H1 (cell line): ENCODE measurements around the gene C5AR2. TPM values are rescaled to one million over a fixed set of nuclear protein-coding genes. Genes with fewer than 3 reads are reported as not detected.

Experiments used
- CTCF ChIA-PET: fragments of 300-600 bp; sonication (Branson Sonifier 250); formaldehyde crosslinking; loops from one replicate; lab custom pipeline; 2021; ENCODE audit not compliant: partially characterized antibody; lab: Charles Lee
- POLR2A ChIA-PET: fragments of 300-600 bp; sonication (Branson Sonifier 250); formaldehyde crosslinking; loops from one replicate; lab custom pipeline; 2021; ENCODE audit warnings: inconsistent platforms; ENCODE audit not compliant: partially characterized antibody; lab: Charles Lee
- DNase-seq, 2 experiments: peaks; one replicate each; pipeline versions ENCODE4 v3.0.0 to v3.0.0-alpha.2; 2010 to 2022; ENCODE audit warnings: low spot score in 2 of 2, low read depth in 1 of 2, mixed read lengths in 1 of 2
- FAIRE-seq: peaks from 2 replicates; lab custom pipeline; 2011; peaks lifted over from hg19 to GRCh38; lab: Jason Lieb, UNC
- H2AFZ ChIP-seq: 2 replicates; pipeline ENCODE4 v1.8.1; 2012; ENCODE audit warnings: low read length, inconsistent platforms
- H2AK5ac ChIP-seq: 2 replicates; pipeline ENCODE4 v1.6.1; 2013; ENCODE audit warnings: low read depth, low read length
- H2BK120ac ChIP-seq: replicated peaks from 2 replicates; pipeline ENCODE3; 2013; ENCODE audit warnings: low read depth, low read length, inconsistent platforms
- H2BK12ac ChIP-seq: 2 replicates; pipeline ENCODE4 v1.6.1; 2013; ENCODE audit warnings: low read depth, low read length
- H2BK15ac ChIP-seq: 2 replicates; pipeline ENCODE4 v1.6.1; 2013; ENCODE audit warnings: low read length
- H2BK20ac ChIP-seq: 2 replicates; pipeline ENCODE4 v1.6.1; 2013; ENCODE audit warnings: low read length
- H2BK5ac ChIP-seq: 2 replicates; pipeline ENCODE4 v1.6.1; 2013; ENCODE audit warnings: low read depth, low read length
- H3K14ac ChIP-seq: 2 replicates; pipeline ENCODE4 v1.6.1; 2013; ENCODE audit warnings: inconsistent platforms; ENCODE audit not compliant: insufficient read length
- H3K18ac ChIP-seq: 2 replicates; pipeline ENCODE4 v1.6.1; 2013; ENCODE audit warnings: low read length; ENCODE audit errors: extremely low read depth
- H3K23ac ChIP-seq: 2 replicates; pipeline ENCODE4 v1.6.1; 2013; ENCODE audit warnings: inconsistent platforms; ENCODE audit not compliant: insufficient read length
- H3K23me2 ChIP-seq: 2 replicates; pipeline ENCODE4 v1.6.1; 2013; ENCODE audit warnings: low read depth, low read length
- H3K27ac ChIP-seq: 2 replicates; pipeline ENCODE4 v1.6.1; 2011; ENCODE audit warnings: low read depth, low read length, inconsistent platforms
- H3K27me3 ChIP-seq, 4 experiments: replicated peaks in 1 of 4; 1 replicate in 1 of 4; 2 replicates in 3 of 4; pipeline versions ENCODE4 v1.6.1 to v1.8.1; 2011 to 2013; ENCODE audit warnings: low read length in 3 of 4, mild to moderate bottlenecking in 3 of 4, inconsistent platforms in 2 of 4, mixed read lengths in 2 of 4, moderate library complexity in 1 of 4; ENCODE audit not compliant: control insufficient read depth in 3 of 4, insufficient read depth in 3 of 4; ENCODE audit errors: extremely low read depth in 1 of 4
- H3K36me3 ChIP-seq, 4 experiments: 2 replicates each; pipeline versions ENCODE4 v1.6.1 to v1.8.1; 2011 to 2013; ENCODE audit warnings: mild to moderate bottlenecking in 4 of 4, low read length in 3 of 4, moderate library complexity in 2 of 4, control low read depth in 1 of 4, inconsistent platforms in 1 of 4; ENCODE audit not compliant: insufficient read depth in 4 of 4, control insufficient read depth in 2 of 4
- H3K4ac ChIP-seq: replicated peaks from 2 replicates; pipeline ENCODE3; 2013; ENCODE audit warnings: low read length, low read depth, mixed read lengths, inconsistent platforms; ENCODE audit not compliant: insufficient read length
- H3K4me1 ChIP-seq, 4 experiments: replicated peaks in 1 of 4; 1 replicate in 1 of 4; 2 replicates in 3 of 4; pipeline versions ENCODE4 v1.6.1 to v1.8.1; 2011 to 2013; ENCODE audit warnings: low read length in 3 of 4, inconsistent platforms in 2 of 4, mixed read lengths in 1 of 4; ENCODE audit not compliant: insufficient read depth in 4 of 4, control insufficient read depth in 3 of 4
- H3K4me2 ChIP-seq, 2 experiments: 2 replicates each; pipeline versions ENCODE4 v1.6.1 to v1.8.1; 2011 to 2013; ENCODE audit warnings: low read depth in 2 of 2, low read length in 2 of 2, control low read depth in 1 of 2, inconsistent platforms in 1 of 2, mild to moderate bottlenecking in 1 of 2; ENCODE audit not compliant: insufficient read depth in 1 of 2
- H3K4me3 ChIP-seq, 4 experiments: fragments of 200-600, 300-600 bp in 1 of 4; sonication (generic), shearing (Covaris generic), sonication (Bioruptor Twin) in 1 of 4; 2 replicates each; pipeline versions ENCODE4 v1.5.1 to v1.8.1; 2011 to 2016; ENCODE audit warnings: low read length in 4 of 4, low read depth in 3 of 4, control low read depth in 2 of 4, inconsistent platforms in 2 of 4, mild to moderate bottlenecking in 2 of 4, mixed read lengths in 1 of 4, moderate library complexity in 1 of 4; ENCODE audit not compliant: insufficient read depth in 2 of 4; ENCODE audit errors: extremely low read depth in 1 of 4
- H3K56ac ChIP-seq: replicated peaks from 2 replicates; pipeline ENCODE3; 2013; ENCODE audit warnings: low read depth, mild to moderate bottlenecking, mixed read lengths, low read length, inconsistent platforms; ENCODE audit not compliant: insufficient read length
- H3K79me1 ChIP-seq: 2 replicates; pipeline ENCODE4 v1.6.1; 2013; ENCODE audit warnings: low read depth, low read length, control low read depth
- H3K79me2 ChIP-seq, 2 experiments: 2 replicates each; pipeline versions ENCODE4 v1.6.1 to v1.8.1; 2012 to 2013; ENCODE audit warnings: low read length in 2 of 2, mild to moderate bottlenecking in 2 of 2, inconsistent platforms in 1 of 2; ENCODE audit not compliant: insufficient read depth in 2 of 2, control insufficient read depth in 1 of 2
- H3K9ac ChIP-seq, 4 experiments: replicated peaks in 1 of 4; 1 replicate in 1 of 4; 2 replicates in 3 of 4; pipeline versions ENCODE4 v1.6.1 to v1.8.1; 2011 to 2013; ENCODE audit warnings: low read depth in 3 of 4, low read length in 3 of 4, control low read depth in 2 of 4, mild to moderate bottlenecking in 2 of 4, moderate library complexity in 2 of 4, inconsistent platforms in 1 of 4; ENCODE audit errors: extremely low read depth in 1 of 4
- H3K9me3 ChIP-seq, 2 experiments: 2 replicates each; pipeline versions ENCODE4 v1.6.1 to v1.8.1; 2012 to 2013; ENCODE audit warnings: mild to moderate bottlenecking in 2 of 2, moderate library complexity in 2 of 2, control low read depth in 1 of 2, inconsistent platforms in 1 of 2, low read depth in 1 of 2, low read length in 1 of 2, mixed read lengths in 1 of 2; ENCODE audit not compliant: insufficient read depth in 2 of 2
- H4K20me1 ChIP-seq, 2 experiments: replicated peaks in 1 of 2; 2 replicates each; pipeline versions ENCODE3 to v1.8.1; 2011 to 2013; ENCODE audit warnings: inconsistent platforms in 2 of 2, low read length in 2 of 2, mild to moderate bottlenecking in 1 of 2; ENCODE audit not compliant: insufficient read depth in 2 of 2, control insufficient read depth in 1 of 2
- H4K5ac ChIP-seq: 2 replicates; pipeline ENCODE4 v1.6.1; 2013; ENCODE audit warnings: low read length, low read depth, mixed read lengths, inconsistent platforms; ENCODE audit not compliant: insufficient read length
- H4K8ac ChIP-seq: 2 replicates; pipeline ENCODE4 v1.8.0; 2013; ENCODE audit warnings: mild to moderate bottlenecking, moderate library complexity, low read length, inconsistent platforms; ENCODE audit not compliant: insufficient read depth; ENCODE audit errors: extremely low read depth
- H4K91ac ChIP-seq: replicated peaks from 2 replicates; pipeline ENCODE3; 2013; ENCODE audit warnings: low read length, mixed read lengths, inconsistent platforms; ENCODE audit not compliant: insufficient read length
- ASH2L ChIP-seq: fragments of 200-600, 300-600 bp; sonication (generic); IDR thresholded peaks from one replicate; pipeline ENCODE4 v1.7.1; 2017; ENCODE audit warnings: low read length
- EZH2 ChIP-seq: fragments of 200-600 bp; sonication (generic); IDR thresholded peaks from 2 replicates; pipeline ENCODE4 v1.7.1; 2012; ENCODE audit warnings: low read depth, mild to moderate bottlenecking, moderate library complexity, low read length, inconsistent platforms; ENCODE audit not compliant: severe bottlenecking
- KDM1A ChIP-seq: fragments of 200-600, 300-600 bp; sonication (generic); IDR thresholded peaks from 2 replicates; pipeline ENCODE4 v1.7.1; 2016; ENCODE audit warnings: mild to moderate bottlenecking, low read length, borderline replicate concordance
- KDM4A ChIP-seq: IDR thresholded peaks from one replicate; pipeline ENCODE4 v1.7.1; 2012; ENCODE audit warnings: low read depth, mild to moderate bottlenecking, moderate library complexity, low read length, inconsistent platforms; ENCODE audit not compliant: severe bottlenecking
- SP2 ChIP-seq: IDR thresholded peaks from 2 replicates; pipeline ENCODE4 v1.6.1; 2012; ENCODE audit warnings: mild to moderate bottlenecking, low read length, inconsistent platforms
- TAF7 ChIP-seq: optimal IDR thresholded peaks from 2 replicates; pipeline ENCODE3; 2011; ENCODE audit warnings: low read depth, mild to moderate bottlenecking, inconsistent platforms, low read length, moderate library complexity, borderline replicate concordance
- ZNF274 ChIP-seq: IDR thresholded peaks from 2 replicates; pipeline ENCODE4 v1.7.0; 2012; ENCODE audit warnings: low read length, borderline replicate concordance; ENCODE audit errors: extremely low read depth
- WGBS, 2 experiments: shearing (Covaris generic) in 1 of 2; methylation state at CpG; one replicate each; pipeline versions ENCODE4 v1.1.6 to v1.1.7; 2013 to 2015; ENCODE audit warnings: low lambda C conversion rate in 2 of 2, mixed read lengths in 2 of 2, inconsistent platforms in 1 of 2, low coverage in 1 of 2, missing lambda C conversion rate in 1 of 2; ENCODE audit not compliant: insufficient replicate concordance in 2 of 2, insufficient coverage in 1 of 2, insufficient read length in 1 of 2; ENCODE audit errors: extremely low coverage in 1 of 2, missing lambda C conversion rate in 1 of 2; 5-methylcytosine and 5-hydroxymethylcytosine counted together
- polyA plus RNA-seq, 7 experiments: library from polyadenylated mRNA; depleted of rRNA in 3 of 7; stranded (reverse) in 5 of 7; unstranded in 2 of 7; fragments of >200 nt in 5 of 7; fragments of 200-250 nt in 2 of 7; gene quantifications; 1 replicate in 5 of 7; 2 replicates in 1 of 7; 4 replicates in 1 of 7; pipeline versions ENCODE4 v1.2.1 to v1.2.3, GENCODE V29; 2011 to 2013; ENCODE audit warnings: missing spikeins in 2 of 7, mixed read lengths in 2 of 7
- total RNA-seq: library from RNA; stranded (reverse); fragmentation: NEBNext Ultra II Directional; extraction: Animal tissue kit (Norgen Biotek cat#: 25700); gene quantifications from 2 replicates; pipeline ENCODE4 v1.2.1, GENCODE V29; 2021

C5AR2 gene
- total and polyA plus RNA-seq, 2 of the 8 experiments (the other 6 are each of a cell fraction or from before 2014, with no cell fraction given), result 0.08 to 0.15 TPM

GRCh38 chr19:47381653-47382279 is 49.8 kb downstream of the C5AR2 start:
- TF ChIP-seq ZNF274, result no peak
- no peak for TF ChIP-seq TAF7
- TF ChIP-seq ASH2L, result no peak
- no peak for TF ChIP-seq EZH2
- TF ChIP-seq KDM4A, result no peak
- TF ChIP-seq KDM1A, result no peak
- TF ChIP-seq SP2, result no peak

More at GRCh38 chr19:47381653-47382279, 49.8 kb downstream of the C5AR2 start:
- Histone ChIP-seq H3K4me3 (no peak overlapping the region), H4K5ac (no peak overlapping the region), H3K4ac (no peak overlapping the region), H3K27me3 (no peaks in the 10 kb centered on the region; a peak in 1 of 7 replicates), H3K79me2 (no peaks in the 10 kb centered on the region), H3K36me3 (peaks cover 20 to 46% (median 41%) of the 10 kb centered on the region in 4 experiments; a peak in 7 of 8 replicates), H3K79me1 (no peaks in the 10 kb centered on the region), H4K8ac (no peak overlapping the region), H2AK5ac (no peak overlapping the region), H2BK120ac (no peak overlapping the region), H3K4me2 (no peak overlapping the region), H3K14ac (no peak overlapping the region), H2BK12ac (no peak overlapping the region), H3K9me3 (no peaks in the 10 kb centered on the region), H3K27ac (no peak overlapping the region), H4K20me1 (peaks cover 2 to 4% of the 10 kb centered on the region in 2 experiments), H4K91ac (no peak overlapping the region), H3K56ac (no peak overlapping the region), H2BK15ac (no peak overlapping the region), H3K23me2 (no peaks in the 10 kb centered on the region), H2BK5ac (no peak overlapping the region), H3K18ac (no peak overlapping the region), H3K23ac (no peak overlapping the region), H3K4me1 (no peaks in the 10 kb centered on the region), H2AFZ (no peak overlapping the region), H3K9ac (no peak overlapping the region), H2BK20ac (no peak overlapping the region)
- FAIRE-seq (no peak), DNase-seq (no peak)
- CTCF ChIA-PET, result interaction anchor here (0.6 to 6.8 kb wide), 5 partner anchors 9 to 483 kb away, joined by 3 to 50 read pairs (median 4); partner anchors contain the start of gene DHX34
- POLR2A ChIA-PET, result interaction anchor here (1.0 to 1.8 kb wide), 4 partner anchors 10 to 27 kb away, joined by 4 to 6 read pairs (median 5); no protein-coding TSS in a partner anchor
- 90% methylated on average over 11 of the region's 11 CpGs; no CpG with 5 or more reads in 1 of the 2 experiments for WGBS, 2 experiments
